SK-N-SH (cell line): ENCODE results near the gene PCDHGB6. TPM values are rescaled to one million over a fixed set of nuclear protein-coding genes. Genes with fewer than 3 reads are reported as not detected.

Source experiments
- CTCF ChIA-PET: fragments of 300-600, 350-600 bp; formaldehyde crosslinking; extraction: SDS; loops from one replicate; lab custom pipeline; 2021; lab: Yijun Ruan, JAX
- POLR2A ChIA-PET: fragments of 350-600 bp; sonication (Branson Sonifier 250); formaldehyde crosslinking; extraction: SDS; loops from one replicate; lab custom pipeline; 2020; ENCODE audit warnings: antibody characterized with exemption, inconsistent platforms; lab: Yijun Ruan, JAX
- DNase-seq: peaks from one replicate; pipeline ENCODE4 v3.0.0; 2012
- H2AFZ ChIP-seq: fragments of 200-600 bp; sonication (generic); 2 replicates; pipeline ENCODE4 v1.8.1; 2016; ENCODE audit warnings: antibody characterized with exemption, mild to moderate bottlenecking, low read depth
- H3F3A ChIP-seq: fragments of 200-600 bp; sonication (generic); replicated peaks from 2 replicates; pipeline ENCODE3; 2016; ENCODE audit warnings: antibody characterized with exemption, mild to moderate bottlenecking; ENCODE audit not compliant: insufficient read depth
- H3K27ac ChIP-seq, 2 experiments: fragments of 200-500 bp in 1 of 2; fragments of 200-600 bp in 1 of 2; sonication (Bioruptor generic) in 1 of 2; sonication (generic), shearing (Covaris generic) in 1 of 2; 2 replicates each; pipeline versions ENCODE4 v1.5.1 to v1.6.1; 2014 to 2016; ENCODE audit warnings: low read depth in 2 of 2, inconsistent platforms in 1 of 2, low read length in 1 of 2, mild to moderate bottlenecking in 1 of 2, mixed read lengths in 1 of 2
- H3K27me3 ChIP-seq: fragments of 200-600 bp; sonication (generic), shearing (Covaris generic); 2 replicates; pipeline ENCODE4 v1.6.1; 2016; ENCODE audit warnings: mixed run types; ENCODE audit not compliant: insufficient read depth
- H3K36me3 ChIP-seq, 2 experiments: fragments of 200-500 bp in 1 of 2; fragments of 200-600 bp in 1 of 2; sonication (Bioruptor generic) in 1 of 2; sonication (generic) in 1 of 2; replicated peaks in 1 of 2; 2 replicates each; pipeline versions ENCODE3 to v1.5.1; 2014 to 2016; ENCODE audit warnings: low read length in 1 of 2, mild to moderate bottlenecking in 1 of 2; ENCODE audit not compliant: insufficient read depth in 2 of 2, control insufficient read depth in 1 of 2
- H3K4me1 ChIP-seq, 2 experiments: fragments of 200-500 bp in 1 of 2; fragments of 200-600 bp in 1 of 2; sonication (Bioruptor generic) in 1 of 2; sonication (generic), shearing (Covaris generic) in 1 of 2; 2 replicates each; pipeline versions ENCODE4 v1.5.1 to v1.6.1; 2014 to 2016; ENCODE audit warnings: low read depth in 1 of 2, low read length in 1 of 2, mixed run types in 1 of 2; ENCODE audit not compliant: insufficient read depth in 2 of 2, control insufficient read depth in 1 of 2
- H3K4me2 ChIP-seq: fragments of 200-600 bp; sonication (generic), shearing (Covaris generic); 2 replicates; pipeline ENCODE4 v1.6.1; 2017; ENCODE audit warnings: mixed run types
- H3K4me3 ChIP-seq, 2 experiments: fragments of 200-500 bp in 1 of 2; fragments of 200-600 bp in 1 of 2; sonication (Bioruptor generic) in 1 of 2; sonication (generic), shearing (Covaris generic) in 1 of 2; 2 replicates each; pipeline versions ENCODE4 v1.5.1 to v1.8.1; 2014 to 2016; ENCODE audit warnings: low read depth in 2 of 2, inconsistent platforms in 1 of 2, low read length in 1 of 2, mild to moderate bottlenecking in 1 of 2, mixed read lengths in 1 of 2, moderate library complexity in 1 of 2
- H3K79me2 ChIP-seq: fragments of 200-600 bp; sonication (generic); 2 replicates; pipeline ENCODE4 v1.8.1; 2017; ENCODE audit warnings: mild to moderate bottlenecking; ENCODE audit not compliant: insufficient read depth
- H3K9ac ChIP-seq: fragments of 200-600 bp; sonication (generic); 2 replicates; pipeline ENCODE4 v1.6.1; 2017; ENCODE audit warnings: mixed run types
- H3K9me2 ChIP-seq: fragments of 200-600 bp; sonication (generic); 2 replicates; pipeline ENCODE4 v1.6.1; 2017; ENCODE audit warnings: mixed run types
- H3K9me3 ChIP-seq: fragments of 200-600 bp; sonication (generic); 2 replicates; pipeline ENCODE4 v1.6.1; 2017; ENCODE audit warnings: mixed run types, mild to moderate bottlenecking, moderate library complexity
- H4K20me1 ChIP-seq: fragments of 200-600 bp; sonication (generic); 2 replicates; pipeline ENCODE4 v1.6.1; 2017; ENCODE audit warnings: mild to moderate bottlenecking, mixed run types; ENCODE audit not compliant: insufficient read depth
- MAX ChIP-seq: IDR thresholded peaks from 2 replicates; pipeline ENCODE4 v1.4.0; 2012; ENCODE audit warnings: low read depth
- RAD21 ChIP-seq: IDR thresholded peaks from 2 replicates; pipeline ENCODE4 v1.6.1; 2012; ENCODE audit warnings: mild to moderate bottlenecking, low read length
- TCF12 ChIP-seq: IDR thresholded peaks from 2 replicates; pipeline ENCODE4 v1.4.0; 2012
- TEAD4 ChIP-seq: IDR thresholded peaks from 2 replicates; pipeline ENCODE4 v1.4.0; 2012; ENCODE audit warnings: mild to moderate bottlenecking, borderline replicate concordance; ENCODE audit not compliant: insufficient read depth
- YY1 ChIP-seq: IDR thresholded peaks from 2 replicates; pipeline ENCODE4 v1.4.0; 2012; ENCODE audit warnings: low read depth, mild to moderate bottlenecking
- WGBS: methylation state at CpG from one replicate; pipeline ENCODE4 v1.1.6; 2017; ENCODE audit warnings: low lambda C conversion rate; 5-methylcytosine and 5-hydroxymethylcytosine counted together
- polyA plus RNA-seq, 3 experiments: library from polyadenylated mRNA; depleted of rRNA; stranded (reverse); fragments of >200 nt; gene quantifications; 2 replicates each; pipeline ENCODE4 v1.2.3, GENCODE V29; 2012
- TF ChIP-seq, protein P1 (sequence below): fragments of 200-600 bp; sonication (generic); IDR thresholded peaks from 2 replicates; pipeline ENCODE4 v1.6.1; 2017; ENCODE audit warnings: antibody characterized with exemption, mild to moderate bottlenecking, moderate library complexity

Gene PCDHGB6
- polyA plus RNA-seq, 1 of the 3 experiments (the other 2 are of a cell fraction) = 0.18 TPM

GRCh38 chr5:141434006-141434405, 26.2 kb downstream of the PCDHGB6 start (continued):
- TF ChIP-seq TEAD4 = no peak
- no peak for TF ChIP-seq MAX

DNA sequence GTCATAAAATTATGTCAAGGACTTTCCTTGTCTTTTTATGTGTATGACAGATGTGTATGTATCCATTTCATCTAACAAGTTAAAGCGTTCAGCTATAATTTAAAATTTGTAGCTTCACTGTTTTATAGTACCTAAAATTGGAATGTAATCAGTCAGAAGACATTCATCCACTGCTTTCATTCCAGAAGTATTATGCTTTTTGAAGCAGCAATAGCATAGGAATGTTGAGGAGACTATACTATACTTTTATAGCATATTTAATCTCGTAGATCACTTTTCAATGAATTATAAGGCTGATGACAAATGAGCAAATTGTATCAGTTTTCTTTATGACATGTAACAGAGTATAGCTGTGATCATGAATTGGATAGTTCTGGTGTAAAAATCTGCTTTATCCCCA, 29.4 kb downstream of the PCDHGB6 start:
- Histone ChIP-seq H3F3A (no peaks in the 10 kb centered on the region), H3K9me3 (no peaks in the 10 kb centered on the region), H2AFZ (no peak overlapping the region), H3K4me3 (no peak overlapping the region), H3K27ac (no peak overlapping the region), H3K27me3 (no peaks in the 10 kb centered on the region), H3K79me2 (0 out of 2 replicates have a peak, but pooled peaks cover 5% of the 10 kb centered on the region), H3K4me1 (no peaks in the 10 kb centered on the region), H3K36me3 (no peaks in the 10 kb centered on the region), H3K9me2 (no peaks in the 10 kb centered on the region), H3K4me2 (no peak overlapping the region), H3K9ac (no peak overlapping the region), H4K20me1 (no peaks in the 10 kb centered on the region)
- TF ChIP-seq TCF12 (0 out of 2 replicates have a peak, but pooled peaks have one; percentile 5), RAD21 (no peak)
- ChIA-PET POLR2A (no interaction called here), CTCF (interaction anchor here (1.1 to 1.7 kb wide), 6 partner anchors 17 to 238 kb away, joined by 3 to 6 read pairs (median 4); partner anchors contain the start of genes PCDHB11, PCDHGA11 and PCDHGB7)
- 78% methylated on average over 2 of the region's 2 CpGs for whole genome bisulfite sequencing
- no peak for DNase-seq

DNA sequence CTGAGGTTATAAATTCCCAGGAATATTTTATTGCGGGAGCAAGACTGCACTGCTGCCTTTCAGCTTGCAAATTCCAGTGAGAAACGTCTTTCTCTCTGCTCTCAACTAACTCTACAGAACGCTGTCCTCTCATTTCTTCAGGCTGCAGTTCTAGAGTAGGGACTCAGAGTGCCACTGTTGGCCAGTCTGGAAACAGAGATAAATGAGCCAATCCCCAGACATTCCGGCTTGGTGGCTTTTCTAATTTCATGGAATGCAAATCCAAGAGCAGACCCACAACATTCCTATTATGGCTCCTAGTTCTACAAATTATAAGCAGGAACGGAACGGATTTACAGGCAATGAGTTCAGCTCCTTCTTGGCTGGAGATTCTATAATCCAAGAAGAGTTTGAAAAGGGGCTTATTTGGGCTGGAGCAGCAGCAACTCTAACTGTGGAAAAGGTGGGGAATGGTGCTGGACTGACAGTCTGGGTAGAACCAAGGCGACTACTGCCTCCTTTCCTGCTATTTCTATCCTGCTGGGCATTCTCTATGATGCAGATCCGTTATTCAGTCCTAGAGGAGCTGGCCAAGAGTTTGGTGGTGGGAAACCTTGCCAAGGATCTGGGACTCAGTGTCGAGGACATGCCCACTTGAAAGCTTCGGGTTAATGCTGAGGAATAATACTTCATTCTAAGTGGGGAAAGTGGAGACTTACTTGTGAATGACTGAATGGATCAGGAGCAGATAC, 31.8 kb downstream of the PCDHGB6 start:
- Histone ChIP-seq H3K9me3 (peaks cover 2% of the 10 kb centered on the region; the same call in 1 of the 2 replicates), H3K27ac (no peak overlapping the region), H3K9ac (no peak overlapping the region), H3K4me2 (no peak overlapping the region), H3K4me3 (no peak overlapping the region; a peak in 1 of 4 replicates), H3K9me2 (no peaks in the 10 kb centered on the region), H3K79me2 (0 out of 2 replicates have a peak, but pooled peaks cover 5% of the 10 kb centered on the region), H3K4me1 (no peaks in the 10 kb centered on the region), H2AFZ (no peak overlapping the region), H4K20me1 (no peaks in the 10 kb centered on the region), H3K36me3 (no peaks in the 10 kb centered on the region), H3K27me3 (no peaks in the 10 kb centered on the region), H3F3A (no peaks in the 10 kb centered on the region)
- 80% methylated on average over 10 of the region's 10 CpGs for WGBS
- ChIA-PET POLR2A (no interaction called here), CTCF (interaction anchor here (0.6 kb wide), 1 partner anchor 85 kb away, joined by 3 read pairs; no protein-coding TSS in a partner anchor)
- no peak for DNase-seq
- TF ChIP-seq, protein P1, sequence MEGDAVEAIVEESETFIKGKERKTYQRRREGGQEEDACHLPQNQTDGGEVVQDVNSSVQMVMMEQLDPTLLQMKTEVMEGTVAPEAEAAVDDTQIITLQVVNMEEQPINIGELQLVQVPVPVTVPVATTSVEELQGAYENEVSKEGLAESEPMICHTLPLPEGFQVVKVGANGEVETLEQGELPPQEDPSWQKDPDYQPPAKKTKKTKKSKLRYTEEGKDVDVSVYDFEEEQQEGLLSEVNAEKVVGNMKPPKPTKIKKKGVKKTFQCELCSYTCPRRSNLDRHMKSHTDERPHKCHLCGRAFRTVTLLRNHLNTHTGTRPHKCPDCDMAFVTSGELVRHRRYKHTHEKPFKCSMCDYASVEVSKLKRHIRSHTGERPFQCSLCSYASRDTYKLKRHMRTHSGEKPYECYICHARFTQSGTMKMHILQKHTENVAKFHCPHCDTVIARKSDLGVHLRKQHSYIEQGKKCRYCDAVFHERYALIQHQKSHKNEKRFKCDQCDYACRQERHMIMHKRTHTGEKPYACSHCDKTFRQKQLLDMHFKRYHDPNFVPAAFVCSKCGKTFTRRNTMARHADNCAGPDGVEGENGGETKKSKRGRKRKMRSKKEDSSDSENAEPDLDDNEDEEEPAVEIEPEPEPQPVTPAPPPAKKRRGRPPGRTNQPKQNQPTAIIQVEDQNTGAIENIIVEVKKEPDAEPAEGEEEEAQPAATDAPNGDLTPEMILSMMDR = 0 out of 2 replicates have a peak, but pooled peaks have one; percentile 7
- TF ChIP-seq YY1 = no peak
- TF ChIP-seq, all 33 proteins: peak for 1
